Trophoblast cell (in vitro differentiated cells and primary cell): Measurements from ENCODE around the gene SPRYD4.

Experiments used
- DNase-seq, 2 donors: peaks; one replicate each; pipeline ENCODE4 v3.0.0-alpha.2; 2016
- H2AFZ ChIP-seq: 2 replicates; pipeline ENCODE4 v1.6.1; 2013; ENCODE audit warnings: low read length, moderate library complexity, mild to moderate bottlenecking; ENCODE audit not compliant: insufficient read depth, poor library complexity
- H2AK5ac ChIP-seq: 2 replicates; pipeline ENCODE4 v1.6.1; 2013; ENCODE audit warnings: mild to moderate bottlenecking, low read length
- H2BK120ac ChIP-seq: 2 replicates; pipeline ENCODE4 v1.6.1; 2013; ENCODE audit warnings: low read length, mild to moderate bottlenecking, moderate library complexity; ENCODE audit not compliant: insufficient read depth, poor library complexity
- H2BK12ac ChIP-seq: 2 replicates; pipeline ENCODE4 v1.6.1; 2013; ENCODE audit warnings: mild to moderate bottlenecking, low read length, moderate library complexity
- H2BK5ac ChIP-seq: 2 replicates; pipeline ENCODE4 v1.6.1; 2013; ENCODE audit warnings: low read length, low read depth, moderate library complexity, mild to moderate bottlenecking; ENCODE audit not compliant: poor library complexity
- H3K14ac ChIP-seq: 2 replicates; pipeline ENCODE4 v1.6.1; 2013; ENCODE audit warnings: mild to moderate bottlenecking, low read length
- H3K18ac ChIP-seq: 2 replicates; pipeline ENCODE4 v1.6.1; 2013; ENCODE audit warnings: mild to moderate bottlenecking, low read length
- H3K23ac ChIP-seq: 2 replicates; pipeline ENCODE4 v1.6.1; 2013; ENCODE audit warnings: low read length
- H3K27ac ChIP-seq: 2 replicates; pipeline ENCODE4 v1.5.1; 2013; ENCODE audit warnings: low read depth, mild to moderate bottlenecking, inconsistent platforms, low read length, moderate library complexity
- H3K27me3 ChIP-seq: 2 replicates; pipeline ENCODE4 v1.6.1; 2013; ENCODE audit warnings: inconsistent platforms, mild to moderate bottlenecking, low read length, moderate library complexity; ENCODE audit not compliant: insufficient read depth
- H3K36me3 ChIP-seq, 2 experiments: 1 replicate in 1 of 2; 2 replicates in 1 of 2; pipeline ENCODE4 v1.6.1; 2013; ENCODE audit warnings: low read length in 2 of 2, mild to moderate bottlenecking in 2 of 2, moderate library complexity in 1 of 2; ENCODE audit not compliant: insufficient read depth in 2 of 2, control insufficient read depth in 1 of 2
- H3K4ac ChIP-seq: 2 replicates; pipeline ENCODE4 v1.6.1; 2013; ENCODE audit warnings: low read depth, mild to moderate bottlenecking, low read length, moderate library complexity
- H3K4me1 ChIP-seq, 2 experiments: 1 replicate in 1 of 2; 2 replicates in 1 of 2; pipeline ENCODE4 v1.6.1; 2013; ENCODE audit warnings: low read length in 2 of 2, mild to moderate bottlenecking in 2 of 2, moderate library complexity in 1 of 2; ENCODE audit not compliant: insufficient read depth in 2 of 2, control insufficient read depth in 1 of 2
- H3K4me2 ChIP-seq: 2 replicates; pipeline ENCODE4 v1.6.1; 2013; ENCODE audit warnings: inconsistent platforms, mild to moderate bottlenecking, low read length, moderate library complexity
- H3K4me3 ChIP-seq: 2 replicates; pipeline ENCODE4 v1.5.1; 2013; ENCODE audit warnings: mild to moderate bottlenecking, low read depth, low read length, inconsistent platforms
- H3K79me1 ChIP-seq: one replicate; pipeline ENCODE4 v1.6.1; 2013; ENCODE audit warnings: low read length
- H3K79me2 ChIP-seq: 2 replicates; pipeline ENCODE4 v1.6.1; 2013; ENCODE audit warnings: low read length, mild to moderate bottlenecking; ENCODE audit not compliant: control insufficient read depth, insufficient read depth, poor library complexity
- H3K9ac ChIP-seq: 2 replicates; pipeline ENCODE4 v1.6.1; 2013; ENCODE audit warnings: mild to moderate bottlenecking, low read length
- H3K9me3 ChIP-seq: 2 replicates; pipeline ENCODE4 v1.6.1; 2013; ENCODE audit warnings: low read depth, mild to moderate bottlenecking, control low read depth, inconsistent platforms, low read length; ENCODE audit not compliant: insufficient read depth
- H4K12ac ChIP-seq: 2 replicates; pipeline ENCODE4 v1.6.1; 2013; ENCODE audit warnings: low read depth, mild to moderate bottlenecking, low read length, moderate library complexity
- H4K8ac ChIP-seq: 2 replicates; pipeline ENCODE4 v1.6.1; 2013; ENCODE audit warnings: low read depth, mild to moderate bottlenecking, low read length, moderate library complexity
- H4K91ac ChIP-seq: one replicate; pipeline ENCODE4 v1.6.1; 2013; ENCODE audit warnings: low read depth, mild to moderate bottlenecking, low read length, moderate library complexity
- WGBS: extraction: QIAGEN DNeasy Blood & Tissue Kit; methylation state at CpG from one replicate; pipeline ENCODE4 v1.1.7; 2013; ENCODE audit warnings: missing lambda C conversion rate; ENCODE audit not compliant: insufficient read length, insufficient coverage; ENCODE audit errors: extremely low coverage; 5-methylcytosine and 5-hydroxymethylcytosine counted together

The SPRYD4 gene

GRCh38 chr12:56462565-56462964 lies 5.8 kb upstream of the SPRYD4 start:
- Histone ChIP-seq H2BK120ac (no peak overlapping the region), H3K4me1 (no peaks in the 10 kb centered on the region), H3K4me2 (no peak overlapping the region), H3K4ac (no peak overlapping the region), H3K79me2 (no peaks in the 10 kb centered on the region), H2AFZ (no peak overlapping the region), H3K27ac (no peak overlapping the region), H3K36me3 (no peaks in the 10 kb centered on the region), H3K9ac (no peak overlapping the region), H2BK5ac (no peak overlapping the region), H3K23ac (no peak overlapping the region), H4K8ac (no peak overlapping the region), H2BK12ac (no peak overlapping the region), H3K4me3 (no peak overlapping the region), H3K27me3 (no peaks in the 10 kb centered on the region), H3K14ac (no peak overlapping the region), H3K9me3 (no peaks in the 10 kb centered on the region), H4K91ac (no peak overlapping the region), H4K12ac (no peak overlapping the region), H2AK5ac (no peak overlapping the region), H3K18ac (no peak overlapping the region), H3K79me1 (no peaks in the 10 kb centered on the region)
- no peak for DNase-seq

- Histone ChIP-seq H2BK12ac (no peak overlapping the region), H3K14ac (peak overlapping the region; percentile 16)
Observed at GRCh38 chr12:56469007-56469930, 891 bp downstream of the SPRYD4 start.

DNA sequence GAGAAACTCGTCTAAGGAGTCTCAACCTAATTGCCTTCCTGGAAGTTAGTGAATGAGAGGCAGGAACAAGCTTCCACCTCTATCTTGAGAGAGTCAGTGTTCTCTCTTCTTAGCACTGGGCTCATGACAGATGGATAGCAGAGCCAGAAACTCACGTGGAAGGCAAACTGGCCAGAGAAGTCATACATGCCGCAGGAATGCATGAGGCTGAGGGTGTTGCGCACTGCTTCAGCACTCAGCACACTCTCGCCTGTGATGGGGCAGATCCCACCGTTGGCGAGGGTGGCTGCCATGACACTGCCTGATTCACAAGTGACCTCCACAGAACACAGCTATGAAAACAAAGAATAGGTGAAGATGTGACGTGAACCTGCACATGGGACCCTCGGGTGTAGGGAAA lies 6.0 kb downstream of the SPRYD4 start:
- Histone ChIP-seq H2AFZ (no peak overlapping the region), H3K9ac (no peak overlapping the region), H4K91ac (no peak overlapping the region), H3K18ac (no peak overlapping the region), H3K23ac (no peak overlapping the region), H3K14ac (no peak overlapping the region), H3K79me1 (no peaks in the 10 kb centered on the region), H3K4me2 (no peak overlapping the region), H4K12ac (no peak overlapping the region), H3K27ac (no peak overlapping the region), H4K8ac (no peak overlapping the region), H3K4ac (no peak overlapping the region), H3K36me3 (no peaks in the 10 kb centered on the region), H3K4me1 (peaks cover 0 to under 1% of the 10 kb centered on the region in 2 experiments), H3K9me3 (no peaks in the 10 kb centered on the region), H2BK120ac (no peak overlapping the region), H2AK5ac (no peak overlapping the region), H2BK5ac (no peak overlapping the region), H3K79me2 (no peaks in the 10 kb centered on the region), H2BK12ac (no peak overlapping the region), H3K27me3 (no peaks in the 10 kb centered on the region), H3K4me3 (no peak overlapping the region)
- DNase-seq = no peak
- no CpG with 5 or more reads among the region's 9 CpGs for WGBS

More at GRCh38 chr12:56469007-56469930, 891 bp downstream of the SPRYD4 start:
- Histone ChIP-seq H3K36me3 (no peaks in the 10 kb centered on the region), H4K91ac (peak overlapping the region; percentile 71), H2BK5ac (no peak overlapping the region), H3K9me3 (no peaks in the 10 kb centered on the region), H3K4me1 (peaks cover 5% of the 10 kb centered on the region in 2 experiments), H4K12ac (peak overlapping the region; percentile 72), H3K27me3 (no peaks in the 10 kb centered on the region), H3K4ac (peak overlapping the region; percentile 81), H3K9ac (peak overlapping the region; percentile 95), H2AK5ac (peak overlapping the region; percentile 17), H2AFZ (peak overlapping the region; percentile 54), H3K4me3 (peak overlapping the region; percentile 73), H3K27ac (no peak overlapping the region), H3K23ac (no peak overlapping the region), H3K4me2 (peak overlapping the region; percentile 88), H2BK120ac (no peak overlapping the region), H4K8ac (peak overlapping the region; percentile 82), H3K79me1 (peaks cover 2% of the 10 kb centered on the region), H3K79me2 (no peaks in the 10 kb centered on the region), H3K18ac (peak overlapping the region; percentile 34)
- DNase-seq = no peak
- no CpG with 5 or more reads among the region's 19 CpGs for WGBS

GRCh38 chr12:56476143-56476542 lies 7.8 kb downstream of the SPRYD4 start:
- no peak overlapping the region for H4K12ac ChIP-seq
- H3K4me2 ChIP-seq = no peak overlapping the region
- no peak for DNase-seq
- H3K4ac ChIP-seq = no peak overlapping the region
- H3K9me3 ChIP-seq = no peaks in the 10 kb centered on the region
- no peak overlapping the region for H3K27ac ChIP-seq
- H3K79me1 ChIP-seq = no peaks in the 10 kb centered on the region
- WGBS = 100% methylated on average over 2 of the region's 6 CpGs
- H3K9ac ChIP-seq = no peak overlapping the region
- H3K4me1 ChIP-seq = no peaks in the 10 kb centered on the region
- H2BK12ac ChIP-seq = no peak overlapping the region
- no peak overlapping the region for H2AK5ac ChIP-seq
- H3K79me2 ChIP-seq = no peaks in the 10 kb centered on the region
- H3K36me3 ChIP-seq = no peaks in the 10 kb centered on the region
- H3K18ac ChIP-seq = no peak overlapping the region
- H4K91ac ChIP-seq = no peak overlapping the region
- no peak overlapping the region for H3K14ac ChIP-seq
- no peak overlapping the region for H3K23ac ChIP-seq
- no peak overlapping the region for H2AFZ ChIP-seq
- H3K27me3 ChIP-seq = no peaks in the 10 kb centered on the region
- no peak overlapping the region for H4K8ac ChIP-seq
- no peak overlapping the region for H2BK5ac ChIP-seq
- no peak overlapping the region for H3K4me3 ChIP-seq
- H2BK120ac ChIP-seq = no peak overlapping the region
